ENCODE results near the gene NPAS2.

DNA sequence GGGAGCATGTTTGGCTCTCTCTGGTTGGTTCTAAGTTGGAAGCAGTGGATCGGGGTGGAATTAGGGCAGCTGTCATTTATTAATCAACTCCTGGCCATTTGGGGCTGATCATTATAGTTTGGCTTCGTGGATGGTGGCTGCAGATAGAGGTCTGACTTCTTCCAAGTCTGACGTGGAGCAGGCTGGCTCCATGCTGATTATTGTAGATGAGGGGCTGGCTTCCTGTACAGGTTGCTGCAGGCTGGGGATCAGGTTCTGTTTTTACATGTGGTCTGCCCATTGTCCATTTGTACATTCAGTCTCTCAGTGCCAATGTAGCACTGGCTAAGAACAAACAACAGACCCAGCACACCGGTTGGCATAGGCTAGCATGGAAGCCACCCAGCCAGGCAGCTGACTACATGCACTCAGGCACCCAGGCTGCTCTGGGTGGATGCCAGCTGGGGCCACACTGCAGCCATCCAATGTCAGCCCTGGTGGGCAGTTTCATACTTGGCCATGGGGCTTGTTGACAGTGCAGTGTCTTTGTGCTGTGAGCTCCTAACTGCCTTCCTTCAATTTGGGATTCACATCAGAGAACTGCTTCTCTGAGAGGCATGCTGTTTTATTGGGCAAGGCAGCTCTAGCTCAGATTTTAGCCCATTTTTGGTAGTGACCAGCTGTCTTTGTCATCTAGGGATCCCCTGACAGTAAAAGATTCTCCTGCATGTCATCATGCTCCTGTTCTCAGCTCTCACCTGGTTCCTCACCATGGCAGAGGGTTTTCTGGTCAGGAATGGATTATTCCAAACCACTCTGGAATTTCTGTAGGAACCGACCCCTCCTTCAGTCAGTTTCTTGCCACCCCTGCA, 25.4 kb downstream of the NPAS2 start:
- TF ChIP-seq, protein P1, sequence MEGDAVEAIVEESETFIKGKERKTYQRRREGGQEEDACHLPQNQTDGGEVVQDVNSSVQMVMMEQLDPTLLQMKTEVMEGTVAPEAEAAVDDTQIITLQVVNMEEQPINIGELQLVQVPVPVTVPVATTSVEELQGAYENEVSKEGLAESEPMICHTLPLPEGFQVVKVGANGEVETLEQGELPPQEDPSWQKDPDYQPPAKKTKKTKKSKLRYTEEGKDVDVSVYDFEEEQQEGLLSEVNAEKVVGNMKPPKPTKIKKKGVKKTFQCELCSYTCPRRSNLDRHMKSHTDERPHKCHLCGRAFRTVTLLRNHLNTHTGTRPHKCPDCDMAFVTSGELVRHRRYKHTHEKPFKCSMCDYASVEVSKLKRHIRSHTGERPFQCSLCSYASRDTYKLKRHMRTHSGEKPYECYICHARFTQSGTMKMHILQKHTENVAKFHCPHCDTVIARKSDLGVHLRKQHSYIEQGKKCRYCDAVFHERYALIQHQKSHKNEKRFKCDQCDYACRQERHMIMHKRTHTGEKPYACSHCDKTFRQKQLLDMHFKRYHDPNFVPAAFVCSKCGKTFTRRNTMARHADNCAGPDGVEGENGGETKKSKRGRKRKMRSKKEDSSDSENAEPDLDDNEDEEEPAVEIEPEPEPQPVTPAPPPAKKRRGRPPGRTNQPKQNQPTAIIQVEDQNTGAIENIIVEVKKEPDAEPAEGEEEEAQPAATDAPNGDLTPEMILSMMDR (IDR thresholded peaks at IDR 0.05), result no peak
- no peak for TF ChIP-seq POLR2A (IDR thresholded peaks at IDR 0.05)
- no peak for TF ChIP-seq POLR2AphosphoS5 (IDR thresholded peaks at IDR 0.05)

Data from breast epithelium (tissue), 3 donors.